AG04450 (cell line): ENCODE measurements around the gene FGF7. TPM values are rescaled to one million over a fixed set of nuclear protein-coding genes. Genes with fewer than 3 reads are reported as not detected.

Source experiments
- CTCF ChIA-PET: fragments of 300-600, 350-600 bp; formaldehyde crosslinking; extraction: SDS; loops from one replicate; lab custom pipeline; 2022; ENCODE audit warnings: antibody characterized with exemption, inconsistent platforms; lab: Charles Lee
- POLR2A ChIA-PET: fragments of 350-600 bp; formaldehyde crosslinking; extraction: SDS; loops from one replicate; lab custom pipeline; 2021; ENCODE audit warnings: antibody characterized with exemption, inconsistent platforms; lab: Yijun Ruan, JAX
- DNase-seq: peaks from one replicate; pipeline ENCODE4 v3.0.0-alpha.2; 2011; ENCODE audit warnings: low read depth, low spot score
- H3K27ac ChIP-seq: one replicate; pipeline ENCODE4 v1.5.1; 2012; ENCODE audit warnings: low read depth, low read length, control low read depth
- H3K27me3 ChIP-seq: one replicate; pipeline ENCODE4 v1.6.0; 2012; ENCODE audit warnings: low read length; ENCODE audit not compliant: control insufficient read depth, insufficient read depth
- H3K4me3 ChIP-seq: 2 replicates; pipeline ENCODE4 v1.5.1; 2011; ENCODE audit warnings: mild to moderate bottlenecking, low read depth, low read length, control low read depth
- H3K9me3 ChIP-seq: 2 replicates; pipeline ENCODE4 v1.5.1; 2012; ENCODE audit warnings: low read length; ENCODE audit not compliant: control insufficient read depth, insufficient read depth
- CTCF ChIP-seq: IDR thresholded peaks from 2 replicates; pipeline ENCODE4 v1.5.1; 2011; ENCODE audit warnings: low read depth, low read length, control low read depth, inconsistent platforms
- polyA plus RNA-seq: library from polyadenylated mRNA; depleted of rRNA; stranded (reverse); fragments of >200 nt; gene quantifications from 2 replicates; pipeline ENCODE4 v1.2.3, GENCODE V29; 2011

The FGF7 gene
- polyA plus RNA-seq, 1 experiment = 175 TPM

- no peak for TF ChIP-seq CTCF
- H3K27ac ChIP-seq = no peak overlapping the region
- H3K27me3 ChIP-seq = no peaks in the 10 kb centered on the region
- POLR2A ChIA-PET = no interaction called here
- no peaks in the 10 kb centered on the region for H3K9me3 ChIP-seq
- CTCF ChIA-PET = interaction anchor here (1.7 kb wide), 1 partner anchor 562 kb away, joined by 5 read pairs; no protein-coding TSS in a partner anchor
- H3K4me3 ChIP-seq = no peak overlapping the region
- no peak for DNase-seq
Measured at GRCh38 chr15:49441816-49442215, 18.8 kb downstream of the FGF7 start.

GRCh38 chr15:49452595-49452994 lies 29.6 kb downstream of the FGF7 start:
- no peak for DNase-seq
- Histone ChIP-seq H3K4me3 (no peak overlapping the region), H3K27ac (no peak overlapping the region), H3K27me3 (no peaks in the 10 kb centered on the region), H3K9me3 (no peaks in the 10 kb centered on the region)
- CTCF ChIA-PET = interaction anchor here (1.3 kb wide), 1 partner anchor 599 kb away, joined by 4 read pairs; no protein-coding TSS in a partner anchor
- POLR2A ChIA-PET = no interaction called here
- no peak for TF ChIP-seq CTCF

- no peak for DNase-seq
- no peaks in the 10 kb centered on the region for H3K27me3 ChIP-seq
- TF ChIP-seq CTCF = no peak
- H3K27ac ChIP-seq = no peak overlapping the region
- ChIA-PET CTCF (no interaction called here), POLR2A (no interaction called here)
- H3K9me3 ChIP-seq = no peaks in the 10 kb centered on the region
- H3K4me3 ChIP-seq = no peak overlapping the region
Measured at GRCh38 chr15:49456166-49456565, 33.1 kb downstream of the FGF7 start.

- ChIA-PET POLR2A (interaction anchor here (0.5 kb wide), 1 partner anchor 163 kb away, joined by 6 read pairs; the partner anchor contains the start of gene DTWD1), CTCF (no interaction called here)
- Histone ChIP-seq H3K27me3 (no peaks in the 10 kb centered on the region), H3K27ac (no peak overlapping the region), H3K9me3 (no peaks in the 10 kb centered on the region), H3K4me3 (no peak overlapping the region)
- DNase-seq = no peak
- TF ChIP-seq CTCF = no peak
Measured at GRCh38 chr15:49458145-49458544, 35.1 kb downstream of the FGF7 start.

- ChIA-PET POLR2A (no interaction called here), CTCF (no interaction called here)
- DNase-seq = no peak
- Histone ChIP-seq H3K27ac (no peak overlapping the region), H3K9me3 (no peaks in the 10 kb centered on the region), H3K4me3 (no peak overlapping the region), H3K27me3 (no peaks in the 10 kb centered on the region)
- TF ChIP-seq CTCF = no peak
Measured at GRCh38 chr15:49460411-49460941, 37.4 kb downstream of the FGF7 start.
